ENCODE measurements around the gene MAP1S. TPM values are rescaled to one million over a fixed set of nuclear protein-coding genes. Genes with fewer than 3 reads are reported as not detected.

Gene MAP1S
- polyA plus RNA-seq, 1 of the 3 experiments (the other 2 are of a cell fraction) = 18.4 TPM

- CTCF ChIA-PET = interaction anchor here (1.2 to 4.1 kb wide), 4 partner anchors 11 to 23 kb away, joined by 3 to 21 read pairs (median 3); partner anchors contain the start of gene FCHO1
- WGBS (ENCODE audit: low lambda C conversion rate) = 82% methylated on average over 7 of the region's 7 CpGs
- no peaks in the 10 kb centered on the region for H3F3A ChIP-seq (replicated peaks; ENCODE audit: insufficient read depth)
These were observed 45.1 kb downstream of the MAP1S start for GRCh38 chr19:17764348-17764747.

GRCh38 chr19:17765069-17765618, 45.9 kb downstream of the MAP1S start:
- H3K9ac ChIP-seq = no peak overlapping the region
- WGBS (ENCODE audit: low lambda C conversion rate) = 84% methylated on average over 10 of the region's 12 CpGs

More at GRCh38 chr19:17764348-17764747, 45.1 kb downstream of the MAP1S start:
- Histone ChIP-seq H3K9ac (no peak overlapping the region), H3K4me2 (no peak overlapping the region), H3K27ac (ENCODE audit: low read depth in 2 of 2, low read length in 1 of 2) (no peak overlapping the region), H2AFZ (ENCODE audit: low read depth) (no peak overlapping the region), H3K4me3 (ENCODE audit: low read depth in 2 of 2, low read length in 1 of 2) (no peak overlapping the region), H3K79me2 (ENCODE audit: insufficient read depth) (no peaks in the 10 kb centered on the region), H3K9me2 (no peaks in the 10 kb centered on the region), H3K36me3 (replicated peaks in 1 of 2; ENCODE audit: control insufficient read depth in 1 of 2, insufficient read depth in 2 of 2, low read length in 1 of 2) (no peaks in the 10 kb centered on the region), H3K9me3 (no peaks in the 10 kb centered on the region), H3K27me3 (ENCODE audit: insufficient read depth) (no peaks in the 10 kb centered on the region), H4K20me1 (ENCODE audit: insufficient read depth) (no peaks in the 10 kb centered on the region), H3K4me1 (ENCODE audit: control insufficient read depth in 1 of 2, insufficient read depth in 2 of 2, low read depth in 1 of 2, low read length in 1 of 2) (no peaks in the 10 kb centered on the region; a peak in 1 of 4 replicates)
- POLR2A ChIA-PET = no interaction called here
- DNase-seq = no peak
- no peak for TF ChIP-seq SIN3A (IDR thresholded peaks at IDR 0.05; ENCODE audit: borderline replicate concordance, low read depth, low read length)
- no peak for TF ChIP-seq MEF2A (IDR thresholded peaks at IDR 0.05; ENCODE audit: borderline replicate concordance, low read depth)
- TF ChIP-seq TEAD4 (IDR thresholded peaks at IDR 0.05; ENCODE audit: borderline replicate concordance, insufficient read depth) = no peak
- TF ChIP-seq USF2 (IDR thresholded peaks at IDR 0.05; ENCODE audit: borderline replicate concordance, low read depth, low read length) = no peak
- TF ChIP-seq POLR2AphosphoS5 (IDR thresholded peaks at IDR 0.05; ENCODE audit: low read depth, low read length) = no peak
- TF ChIP-seq GABPA (IDR thresholded peaks at IDR 0.05; ENCODE audit: low read depth) = no peak
- TF ChIP-seq YY1 (IDR thresholded peaks at IDR 0.05; ENCODE audit: low read depth) = no peak
- no peak for TF ChIP-seq TAF1 (IDR thresholded peaks at IDR 0.05; ENCODE audit: borderline replicate concordance, low read depth, low read length)
- no peak for TF ChIP-seq USF1 (IDR thresholded peaks at IDR 0.05; ENCODE audit: borderline replicate concordance, low read depth)
- no peak for TF ChIP-seq JUND (IDR thresholded peaks at IDR 0.05)
- no peak for TF ChIP-seq EP300 (IDR thresholded peaks at IDR 0.05; ENCODE audit: borderline replicate concordance in 1 of 2, low read depth in 1 of 2, low read length in 1 of 2)
- TF ChIP-seq GATA2 (CRISPR knock-in tag; IDR thresholded peaks at IDR 0.05) = no peak
- TF ChIP-seq ELF1 (IDR thresholded peaks at IDR 0.05) = no peak
- no peak for TF ChIP-seq NFIC (IDR thresholded peaks at IDR 0.05; ENCODE audit: borderline replicate concordance)
- no peak for TF ChIP-seq FOXJ3 (CRISPR knock-in tag; IDR thresholded peaks at IDR 0.05)

More at GRCh38 chr19:17765069-17765618, 45.9 kb downstream of the MAP1S start:
- Histone ChIP-seq H3K27ac (ENCODE audit: low read depth in 2 of 2, low read length in 1 of 2) (no peak overlapping the region), H3K4me3 (ENCODE audit: low read depth in 2 of 2, low read length in 1 of 2) (no peak overlapping the region), H3K4me1 (ENCODE audit: control insufficient read depth in 1 of 2, insufficient read depth in 2 of 2, low read depth in 1 of 2, low read length in 1 of 2) (no peaks in the 10 kb centered on the region; a peak in 1 of 4 replicates), H3K9me2 (no peaks in the 10 kb centered on the region), H3K9me3 (no peaks in the 10 kb centered on the region), H3K79me2 (ENCODE audit: insufficient read depth) (no peaks in the 10 kb centered on the region), H4K20me1 (ENCODE audit: insufficient read depth) (no peaks in the 10 kb centered on the region), H3K27me3 (ENCODE audit: insufficient read depth) (no peaks in the 10 kb centered on the region), H3F3A (replicated peaks; ENCODE audit: insufficient read depth) (no peaks in the 10 kb centered on the region), H2AFZ (ENCODE audit: low read depth) (no peak overlapping the region), H3K4me2 (no peak overlapping the region), H3K36me3 (replicated peaks in 1 of 2; ENCODE audit: control insufficient read depth in 1 of 2, insufficient read depth in 2 of 2, low read length in 1 of 2) (no peaks in the 10 kb centered on the region)
- no peak for DNase-seq
- CTCF ChIA-PET = interaction anchor here (1.2 to 1.4 kb wide), 3 partner anchors 13 to 40 kb away, joined by 3 read pairs; partner anchors contain the start of gene FCHO1
- POLR2A ChIA-PET = no interaction called here
- TF ChIP-seq NRF1 (IDR thresholded peaks at IDR 0.05; ENCODE audit: low read depth, low read length) (no peak), SIN3A (IDR thresholded peaks at IDR 0.05; ENCODE audit: borderline replicate concordance, low read depth, low read length) (no peak), ZBTB33 (IDR thresholded peaks at IDR 0.05; ENCODE audit: borderline replicate concordance, low read depth) (no peak), PBX3 (IDR thresholded peaks at IDR 0.05) (no peak), FOSL2 (IDR thresholded peaks at IDR 0.05; ENCODE audit: borderline replicate concordance, low read depth) (no peak), SMC3 (IDR thresholded peaks at IDR 0.05; ENCODE audit: low read depth, low read length) (no peak), EZH2phosphoT487 (IDR thresholded peaks at IDR 0.05; ENCODE audit: borderline replicate concordance, low read depth) (no peak), TCF12 (IDR thresholded peaks at IDR 0.05) (no peak), MXI1 (IDR thresholded peaks at IDR 0.05; ENCODE audit: low read depth, low read length) (no peak), GATA2 (CRISPR knock-in tag; IDR thresholded peaks at IDR 0.05) (no peak)

Data from SK-N-SH (cell line).